OCI-LY1 (cell line): ENCODE results near the gene MRPL10.

Experiments used
- EZH2 ChIP-seq: fragments of 200-600 bp; sonication (generic), shearing (Covaris generic); IDR thresholded peaks from 2 replicates; pipeline ENCODE4 v1.8.0; 2017; ENCODE audit warnings: borderline replicate concordance, mixed run types, mild to moderate bottlenecking, antibody characterized with exemption, low read length, moderate library complexity, mixed read lengths
- TF ChIP-seq, protein P1 (sequence below): fragments of 200-600 bp; sonication (generic), shearing (Covaris generic); IDR thresholded peaks from 2 replicates; pipeline ENCODE4 v1.5.1; 2017; ENCODE audit warnings: mild to moderate bottlenecking, antibody characterized with exemption, low read length, moderate library complexity, mixed read lengths

DNA sequence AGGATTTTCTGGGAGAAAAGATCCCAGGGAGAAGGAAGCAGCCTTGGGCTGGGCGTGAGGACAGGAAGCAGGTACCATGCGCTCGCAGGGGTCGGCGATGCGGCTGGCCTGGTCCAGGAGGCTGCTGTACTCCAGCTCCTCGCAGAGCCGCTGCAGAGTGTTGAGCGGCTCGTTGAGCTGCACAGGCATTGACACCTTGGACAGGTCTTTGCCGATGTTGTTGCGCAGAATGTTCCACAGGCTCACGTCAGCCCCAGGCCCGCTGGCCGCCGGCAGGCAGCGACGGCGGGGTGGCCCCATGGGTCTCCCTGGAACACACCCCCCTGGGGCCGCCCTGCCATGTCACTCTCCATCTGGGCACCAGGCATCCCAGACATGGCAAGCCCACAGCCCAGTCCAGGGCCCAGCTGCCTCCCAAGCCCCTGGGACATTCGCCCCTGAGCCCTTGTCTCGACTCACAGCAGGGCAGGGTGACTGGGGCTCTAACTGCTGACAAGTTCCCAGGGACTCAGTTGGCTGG lies 17.8 kb downstream of the MRPL10 start:
- TF ChIP-seq, protein P1, sequence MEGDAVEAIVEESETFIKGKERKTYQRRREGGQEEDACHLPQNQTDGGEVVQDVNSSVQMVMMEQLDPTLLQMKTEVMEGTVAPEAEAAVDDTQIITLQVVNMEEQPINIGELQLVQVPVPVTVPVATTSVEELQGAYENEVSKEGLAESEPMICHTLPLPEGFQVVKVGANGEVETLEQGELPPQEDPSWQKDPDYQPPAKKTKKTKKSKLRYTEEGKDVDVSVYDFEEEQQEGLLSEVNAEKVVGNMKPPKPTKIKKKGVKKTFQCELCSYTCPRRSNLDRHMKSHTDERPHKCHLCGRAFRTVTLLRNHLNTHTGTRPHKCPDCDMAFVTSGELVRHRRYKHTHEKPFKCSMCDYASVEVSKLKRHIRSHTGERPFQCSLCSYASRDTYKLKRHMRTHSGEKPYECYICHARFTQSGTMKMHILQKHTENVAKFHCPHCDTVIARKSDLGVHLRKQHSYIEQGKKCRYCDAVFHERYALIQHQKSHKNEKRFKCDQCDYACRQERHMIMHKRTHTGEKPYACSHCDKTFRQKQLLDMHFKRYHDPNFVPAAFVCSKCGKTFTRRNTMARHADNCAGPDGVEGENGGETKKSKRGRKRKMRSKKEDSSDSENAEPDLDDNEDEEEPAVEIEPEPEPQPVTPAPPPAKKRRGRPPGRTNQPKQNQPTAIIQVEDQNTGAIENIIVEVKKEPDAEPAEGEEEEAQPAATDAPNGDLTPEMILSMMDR, result no peak
- no peak for TF ChIP-seq EZH2
